GM23338 (cell line): ENCODE results near the gene TNK2.

Experiments
- CREB1 ChIP-seq: fragments of 250-450 bp; sonication (Bioruptor Pico); IDR thresholded peaks from 2 replicates; pipeline ENCODE4 v1.5.0; 2020; ENCODE audit warnings: low read depth, mild to moderate bottlenecking, moderate library complexity
- CTCF ChIP-seq, 2 experiments: fragments of 200-600 bp in 1 of 2; sonication (generic) in 1 of 2; conservative IDR thresholded peaks; 2 replicates each; pipeline versions ENCODE4 v1.5.1 to v1.6.1; 2016 to 2017; ENCODE audit warnings: antibody characterized with exemption in 2 of 2, low read depth in 2 of 2, mild to moderate bottlenecking in 2 of 2, moderate library complexity in 1 of 2
- EZH2 ChIP-seq: fragments of 200-600 bp; sonication (generic); IDR thresholded peaks from one replicate; pipeline ENCODE4 v1.8.0; 2017; ENCODE audit warnings: antibody characterized with exemption, mild to moderate bottlenecking, low read depth; ENCODE audit not compliant: unreplicated experiment
- EZH2phosphoT487 ChIP-seq: fragments of 200-600 bp; sonication (generic); IDR thresholded peaks from one replicate; pipeline ENCODE4 v1.8.1; 2018; ENCODE audit warnings: antibody characterized with exemption; ENCODE audit not compliant: unreplicated experiment
- NANOG ChIP-seq: IDR thresholded peaks from 2 replicates; pipeline ENCODE4 v1.6.1; 2016; ENCODE audit warnings: antibody characterized with exemption, borderline replicate concordance
- POLR2AphosphoS5 ChIP-seq: IDR thresholded peaks from 2 replicates; pipeline ENCODE4 v1.6.1; 2016; ENCODE audit warnings: antibody characterized with exemption, low read depth
- TF ChIP-seq, protein P1 (sequence below): IDR thresholded peaks from one replicate; pipeline ENCODE4 v1.6.1; 2018; ENCODE audit warnings: antibody characterized with exemption; ENCODE audit not compliant: unreplicated experiment

- TF ChIP-seq CTCF (conservative IDR thresholded peaks at IDR 0.05; ENCODE audit: low read depth in 2 of 2) (no peak), POLR2AphosphoS5 (no peak), EZH2phosphoT487 (no peak), NANOG (no peak), EZH2 (no peak), CREB1 (CRISPR knock-in tag) (no peak)
- TF ChIP-seq, protein P1, sequence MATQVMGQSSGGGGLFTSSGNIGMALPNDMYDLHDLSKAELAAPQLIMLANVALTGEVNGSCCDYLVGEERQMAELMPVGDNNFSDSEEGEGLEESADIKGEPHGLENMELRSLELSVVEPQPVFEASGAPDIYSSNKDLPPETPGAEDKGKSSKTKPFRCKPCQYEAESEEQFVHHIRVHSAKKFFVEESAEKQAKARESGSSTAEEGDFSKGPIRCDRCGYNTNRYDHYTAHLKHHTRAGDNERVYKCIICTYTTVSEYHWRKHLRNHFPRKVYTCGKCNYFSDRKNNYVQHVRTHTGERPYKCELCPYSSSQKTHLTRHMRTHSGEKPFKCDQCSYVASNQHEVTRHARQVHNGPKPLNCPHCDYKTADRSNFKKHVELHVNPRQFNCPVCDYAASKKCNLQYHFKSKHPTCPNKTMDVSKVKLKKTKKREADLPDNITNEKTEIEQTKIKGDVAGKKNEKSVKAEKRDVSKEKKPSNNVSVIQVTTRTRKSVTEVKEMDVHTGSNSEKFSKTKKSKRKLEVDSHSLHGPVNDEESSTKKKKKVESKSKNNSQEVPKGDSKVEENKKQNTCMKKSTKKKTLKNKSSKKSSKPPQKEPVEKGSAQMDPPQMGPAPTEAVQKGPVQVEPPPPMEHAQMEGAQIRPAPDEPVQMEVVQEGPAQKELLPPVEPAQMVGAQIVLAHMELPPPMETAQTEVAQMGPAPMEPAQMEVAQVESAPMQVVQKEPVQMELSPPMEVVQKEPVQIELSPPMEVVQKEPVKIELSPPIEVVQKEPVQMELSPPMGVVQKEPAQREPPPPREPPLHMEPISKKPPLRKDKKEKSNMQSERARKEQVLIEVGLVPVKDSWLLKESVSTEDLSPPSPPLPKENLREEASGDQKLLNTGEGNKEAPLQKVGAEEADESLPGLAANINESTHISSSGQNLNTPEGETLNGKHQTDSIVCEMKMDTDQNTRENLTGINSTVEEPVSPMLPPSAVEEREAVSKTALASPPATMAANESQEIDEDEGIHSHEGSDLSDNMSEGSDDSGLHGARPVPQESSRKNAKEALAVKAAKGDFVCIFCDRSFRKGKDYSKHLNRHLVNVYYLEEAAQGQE = no peak
Measured at GRCh38 chr3:195875482-195876236, 32.7 kb downstream of the TNK2 start.
